PC-9 (cell line): Measurements from ENCODE around the gene DGKA. TPM values are rescaled to one million over a fixed set of nuclear protein-coding genes. Genes with fewer than 3 reads are reported as not detected.
A peak's percentile ranks its signal among the peaks of the same experiment; 100 is the strongest.

Experiments used
- BruUV-seq: library from RNA; stranded (reverse); fragments of 400-500 nt; replicated peaks from 2 replicates; lab custom pipeline; 2021; lab: Mats Ljungman, UMichigan
- CTCF ChIA-PET: fragments of 300-600 bp; sonication (Branson Sonifier 250); formaldehyde crosslinking; loops from one replicate; lab custom pipeline; 2022; ENCODE audit warnings: antibody characterized with exemption; lab: Charles Lee
- POLR2A ChIA-PET: fragments of 300-600 bp; sonication (Branson Sonifier 250); formaldehyde crosslinking; loops from one replicate; lab custom pipeline; 2022; ENCODE audit warnings: antibody characterized with exemption; ENCODE audit not compliant: unreplicated experiment; lab: Charles Lee
- DNase-seq, 2 experiments: peaks; one replicate each; pipeline versions ENCODE4 v3.0.0 to v3.0.0-alpha.2; 2015 to 2022; ENCODE audit warnings: mixed read lengths in 1 of 2
- H2AFZ ChIP-seq: fragments of 200-600 bp; sonication (generic); 2 replicates; pipeline ENCODE4 v1.8.1; 2017; ENCODE audit warnings: antibody characterized with exemption
- H3F3A ChIP-seq: fragments of 200-600 bp; sonication (generic); 2 replicates; pipeline ENCODE4 v1.8.1; 2017; ENCODE audit warnings: antibody characterized with exemption, mild to moderate bottlenecking, low read depth; ENCODE audit not compliant: insufficient read depth
- H3K27ac ChIP-seq: fragments of 200-600 bp; sonication (generic); 2 replicates; pipeline ENCODE4 v1.6.1; 2016; ENCODE audit warnings: mixed run types
- H3K27me3 ChIP-seq: fragments of 200-600 bp; sonication (generic); 2 replicates; pipeline ENCODE4 v1.6.1; 2016; ENCODE audit warnings: low read depth, mixed run types; ENCODE audit not compliant: insufficient read depth
- H3K36me3 ChIP-seq: fragments of 200-600 bp; sonication (generic); 2 replicates; pipeline ENCODE4 v1.6.1; 2016; ENCODE audit warnings: low read depth, mixed run types
- H3K4me1 ChIP-seq: fragments of 200-600 bp; sonication (generic); replicated peaks from 2 replicates; pipeline ENCODE4 v1.6.1; 2016; ENCODE audit warnings: mixed run types; ENCODE audit not compliant: insufficient read depth
- H3K4me2 ChIP-seq: fragments of 200-600 bp; sonication (generic); 2 replicates; pipeline ENCODE4 v1.6.1; 2017; ENCODE audit warnings: mixed run types
- H3K4me3 ChIP-seq: fragments of 200-600 bp; sonication (generic); 2 replicates; pipeline ENCODE4 v1.6.1; 2016; ENCODE audit warnings: mixed run types
- H3K79me2 ChIP-seq: fragments of 200-600 bp; sonication (generic); 2 replicates; pipeline ENCODE4 v1.6.1; 2017; ENCODE audit warnings: low read depth, mixed run types
- H3K9me2 ChIP-seq: fragments of 200-600 bp; sonication (generic); 2 replicates; pipeline ENCODE4 v1.8.1; 2017; ENCODE audit warnings: mild to moderate bottlenecking; ENCODE audit not compliant: insufficient read depth
- H3K9me3 ChIP-seq: fragments of 200-600 bp; sonication (generic); 2 replicates; pipeline ENCODE4 v1.8.1; 2016; ENCODE audit warnings: low read depth; ENCODE audit not compliant: insufficient read depth
- H4K20me1 ChIP-seq: fragments of 200-600 bp; sonication (generic); 2 replicates; pipeline ENCODE4 v1.8.1; 2017; ENCODE audit not compliant: insufficient read depth
- EZH2 ChIP-seq: fragments of 200-600 bp; sonication (generic); IDR thresholded peaks from 2 replicates; pipeline ENCODE4 v1.8.0; 2017; ENCODE audit warnings: antibody characterized with exemption, low read depth
- intact Hi-C: fragments of 100-400 bp; cut with micrococcal nuclease; formaldehyde crosslinking; loops from one replicate; pipeline ENCODE4 v1.10.0; 2022; ENCODE audit not compliant: unreplicated experiment
- total RNA-seq: library from RNA; stranded (reverse); gene quantifications from 2 replicates; pipeline ENCODE4 v1.2.3, GENCODE V29; 2021
- TF ChIP-seq, protein P1 (sequence below): fragments of 200-600 bp; sonication (generic); conservative IDR thresholded peaks from 2 replicates; pipeline ENCODE4 v1.6.1; 2017; ENCODE audit warnings: mixed run types, antibody characterized with exemption, mild to moderate bottlenecking, moderate library complexity

The DGKA gene
- total RNA-seq, 1 experiment from 2014 or later: 86.6 TPM

DNA sequence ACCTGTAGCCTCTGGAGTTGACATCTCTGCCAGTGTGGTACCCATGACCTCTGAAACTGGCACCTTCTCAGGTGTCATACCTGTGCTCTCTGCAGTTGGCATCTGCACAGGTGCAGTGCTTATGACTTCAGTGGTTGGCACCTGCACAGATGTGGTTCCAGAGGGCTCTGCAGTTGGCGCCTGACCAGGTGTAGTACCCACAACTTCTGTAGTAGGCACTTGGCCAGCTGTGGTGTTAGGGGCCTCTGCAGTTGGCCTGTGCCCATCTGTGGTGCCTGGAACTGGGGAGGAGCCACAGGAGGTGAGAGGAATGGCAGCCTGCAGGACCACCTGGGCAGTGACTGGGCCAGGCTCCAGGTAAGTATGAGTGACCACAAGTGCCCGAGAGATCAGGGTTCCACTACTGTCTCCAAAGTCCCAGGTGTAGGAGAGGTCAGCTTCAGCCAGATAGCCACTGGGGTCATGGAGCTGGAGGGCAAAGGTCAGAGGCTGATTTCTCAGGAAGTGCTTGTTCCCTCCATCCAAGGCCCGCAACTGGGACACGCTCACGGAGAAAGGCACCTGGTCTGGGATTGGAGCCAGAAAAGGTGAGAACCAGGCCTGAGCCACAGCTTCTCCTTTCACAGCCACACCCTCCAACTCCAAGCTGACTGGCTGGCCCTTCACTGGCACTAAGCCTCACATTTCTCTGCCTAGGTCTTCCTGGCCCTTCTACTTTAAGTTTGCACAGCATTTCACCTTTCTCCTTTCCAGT, 26.3 kb downstream of the DGKA start:
- no peaks in the 10 kb centered on the region for H3K9me3 ChIP-seq
- no peaks in the 10 kb centered on the region for H3K9me2 ChIP-seq
- TF ChIP-seq, protein P1, sequence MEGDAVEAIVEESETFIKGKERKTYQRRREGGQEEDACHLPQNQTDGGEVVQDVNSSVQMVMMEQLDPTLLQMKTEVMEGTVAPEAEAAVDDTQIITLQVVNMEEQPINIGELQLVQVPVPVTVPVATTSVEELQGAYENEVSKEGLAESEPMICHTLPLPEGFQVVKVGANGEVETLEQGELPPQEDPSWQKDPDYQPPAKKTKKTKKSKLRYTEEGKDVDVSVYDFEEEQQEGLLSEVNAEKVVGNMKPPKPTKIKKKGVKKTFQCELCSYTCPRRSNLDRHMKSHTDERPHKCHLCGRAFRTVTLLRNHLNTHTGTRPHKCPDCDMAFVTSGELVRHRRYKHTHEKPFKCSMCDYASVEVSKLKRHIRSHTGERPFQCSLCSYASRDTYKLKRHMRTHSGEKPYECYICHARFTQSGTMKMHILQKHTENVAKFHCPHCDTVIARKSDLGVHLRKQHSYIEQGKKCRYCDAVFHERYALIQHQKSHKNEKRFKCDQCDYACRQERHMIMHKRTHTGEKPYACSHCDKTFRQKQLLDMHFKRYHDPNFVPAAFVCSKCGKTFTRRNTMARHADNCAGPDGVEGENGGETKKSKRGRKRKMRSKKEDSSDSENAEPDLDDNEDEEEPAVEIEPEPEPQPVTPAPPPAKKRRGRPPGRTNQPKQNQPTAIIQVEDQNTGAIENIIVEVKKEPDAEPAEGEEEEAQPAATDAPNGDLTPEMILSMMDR: no peak
- no peak for TF ChIP-seq EZH2
- H3K36me3 ChIP-seq: 0 out of 2 replicates have a peak, but pooled peaks cover 3% of the 10 kb centered on the region
- peaks cover 30% of the 10 kb centered on the region for H3F3A ChIP-seq
- H3K4me3 ChIP-seq: no peak overlapping the region
- intact Hi-C loops: loop anchor here (10.0 kb wide), 1 partner anchor 88 kb away; the partner anchor contains the start of gene RPS26
- H3K79me2 ChIP-seq: no peaks in the 10 kb centered on the region
- H3K4me2 ChIP-seq: peak overlapping the region; percentile 49
- POLR2A ChIA-PET: interaction anchor here (0.6 to 0.9 kb wide), 5 partner anchors 11 to 1248 kb away, joined by 3 to 9 read pairs (median 3); partner anchors contain the start of gene RAB5B
- peaks cover 43% of the 10 kb centered on the region for H3K4me1 ChIP-seq
- peak; percentile 64 to 71 for DNase-seq
- no peaks in the 10 kb centered on the region for H3K27me3 ChIP-seq
- CTCF ChIA-PET: interaction anchor here (0.6 to 1.6 kb wide), 3 partner anchors 17 to 95 kb away, joined by 3 to 6 read pairs (median 3); partner anchors contain the start of gene RAB5B
- BruUV-seq: no TSS peak
- no peaks in the 10 kb centered on the region for H4K20me1 ChIP-seq
- H2AFZ ChIP-seq: no peak overlapping the region
- H3K27ac ChIP-seq: peak overlapping the region; percentile 58; the same call in 1 of the 2 replicates

DNA sequence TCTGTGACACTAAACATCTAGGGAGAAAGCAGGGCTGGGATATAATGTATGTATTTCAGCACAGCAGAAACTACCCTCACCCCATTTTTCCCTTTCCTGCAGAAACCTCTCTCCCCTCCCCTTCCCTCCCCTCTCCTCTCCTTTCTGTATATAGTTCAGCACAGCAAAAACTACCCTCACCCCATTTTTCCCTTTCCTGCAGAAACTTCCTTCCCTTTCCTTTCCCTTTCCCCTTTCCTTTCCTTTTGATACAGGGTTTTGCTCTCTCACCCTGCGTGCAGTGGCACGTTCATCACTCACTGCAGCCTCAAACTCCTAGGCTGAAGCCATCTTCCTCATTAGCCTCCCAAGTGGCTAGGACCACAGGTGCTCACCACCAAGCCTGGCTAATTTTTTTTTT, 32.8 kb downstream of the DGKA start:
- H3K4me2 ChIP-seq: no peak overlapping the region
- intact Hi-C loops: no loop called here
- H3K9me2 ChIP-seq: no peaks in the 10 kb centered on the region
- no peak overlapping the region for H3K27ac ChIP-seq
- no peak for DNase-seq
- ChIA-PET CTCF (no interaction called here), POLR2A (no interaction called here)
- TF ChIP-seq EZH2: no peak
- TF ChIP-seq, protein P1: no peak
- H2AFZ ChIP-seq: no peak overlapping the region
- no peaks in the 10 kb centered on the region for H3K27me3 ChIP-seq
- no peaks in the 10 kb centered on the region for H4K20me1 ChIP-seq
- peaks cover 19% of the 10 kb centered on the region for H3K79me2 ChIP-seq
- peaks cover 21% of the 10 kb centered on the region for H3K4me1 ChIP-seq
- H3F3A ChIP-seq: peaks cover 7% of the 10 kb centered on the region; the same call in 1 of the 2 replicates
- H3K9me3 ChIP-seq: no peaks in the 10 kb centered on the region
- BruUV-seq: no TSS peak
- H3K4me3 ChIP-seq: no peak overlapping the region
- H3K36me3 ChIP-seq: peaks cover 8% of the 10 kb centered on the region; the same call in 1 of the 2 replicates

DNA sequence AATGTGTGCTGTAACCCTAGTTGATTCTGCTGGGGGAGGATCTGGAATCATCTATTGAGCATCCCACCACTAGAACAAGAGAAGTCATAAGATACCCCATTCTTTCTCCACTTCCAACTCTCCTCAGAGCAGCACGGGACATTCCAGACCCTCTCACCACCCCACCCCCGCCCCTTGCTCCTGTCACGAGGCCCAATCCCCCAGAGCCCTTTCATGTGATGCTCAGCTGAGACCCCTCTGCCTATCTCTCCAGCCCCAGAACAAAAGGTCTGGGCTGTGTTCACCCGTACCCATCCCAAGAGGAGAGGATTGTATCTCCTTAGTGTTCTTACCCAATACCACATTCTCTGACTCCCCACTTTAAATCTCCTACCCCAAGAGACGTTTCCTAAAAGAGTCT, 34.3 kb downstream of the DGKA start:
- no peak overlapping the region for H2AFZ ChIP-seq
- no peak overlapping the region for H3K4me3 ChIP-seq
- no TSS peak for BruUV-seq
- no peaks in the 10 kb centered on the region for H3K9me3 ChIP-seq
- intact Hi-C loops: no loop called here
- H3K4me1 ChIP-seq: peaks cover 21% of the 10 kb centered on the region
- H3K4me2 ChIP-seq: no peak overlapping the region
- ChIA-PET CTCF (no interaction called here), POLR2A (no interaction called here)
- TF ChIP-seq, protein P1: no peak
- no peak for TF ChIP-seq EZH2
- H3K36me3 ChIP-seq: peaks cover 10% of the 10 kb centered on the region; the same call in 1 of the 2 replicates
- H3F3A ChIP-seq: peaks cover 7% of the 10 kb centered on the region; the same call in 1 of the 2 replicates
- H3K79me2 ChIP-seq: peaks cover 21% of the 10 kb centered on the region
- no peak overlapping the region for H3K27ac ChIP-seq
- no peaks in the 10 kb centered on the region for H3K27me3 ChIP-seq
- H4K20me1 ChIP-seq: no peaks in the 10 kb centered on the region
- H3K9me2 ChIP-seq: no peaks in the 10 kb centered on the region
- DNase-seq: no peak
